ENCODE data around the gene FKRP. TPM values are rescaled to one million over a fixed set of nuclear protein-coding genes. Genes with fewer than 3 reads are reported as not detected.

Gene FKRP
- polyA plus RNA-seq, 4 donors = 14.8 to 27.3 (median 19.4) TPM

Other genes with a start within 250 kb of the FKRP start
- 100 to 1,000 TPM; 397 to 466 (median 416) TPM for gene CALM3, start 144.7 kb upstream of the FKRP start, polyA plus RNA-seq (ENCODE audit: insufficient read length in 4 of 4)
- gene PTGIR, start 121.0 kb upstream of the FKRP start, polyA plus RNA-seq (ENCODE audit: insufficient read length in 4 of 4) = 1 to 10 TPM; 1.5 to 2.7 (median 2.2) TPM
- 1 to 10 TPM; 1.5 to 8.5 (median 3.3) TPM for gene GNG8, start 109.9 kb upstream of the FKRP start, polyA plus RNA-seq (ENCODE audit: insufficient read length in 4 of 4)
- gene DACT3, start 84.9 kb upstream of the FKRP start, polyA plus RNA-seq (ENCODE audit: insufficient read length in 4 of 4) = 10 to 100 TPM; 23.7 to 62.8 (median 26.9) TPM
- 10 to 100 TPM; 29.5 to 54.2 (median 37.2) TPM for gene PRKD2, start 28.9 kb upstream of the FKRP start, polyA plus RNA-seq (ENCODE audit: insufficient read length in 4 of 4)
- 10 to 100 TPM; 69.5 to 98.6 (median 76.2) TPM for gene STRN4, start 393 bp downstream of the FKRP start, polyA plus RNA-seq (ENCODE audit: insufficient read length in 4 of 4)
- gene SLC1A5, start 42.5 kb downstream of the FKRP start, polyA plus RNA-seq (ENCODE audit: insufficient read length in 4 of 4) = 10 to 100 TPM; 29.8 to 50.1 (median 43.2) TPM
- 100 to 1,000 TPM in 2 of 4 donors, 10 to 100 TPM in 2; 93.2 to 109 (median 101) TPM for gene AP2S1, start 104.8 kb downstream of the FKRP start, polyA plus RNA-seq (ENCODE audit: insufficient read length in 4 of 4)
- gene ARHGAP35, start 114.9 kb downstream of the FKRP start, polyA plus RNA-seq (ENCODE audit: insufficient read length in 4 of 4) = 10 to 100 TPM; 45.7 to 51.2 (median 47.8) TPM

Data from left renal pelvis (tissue), 4 donors.